Left lobe of liver (tissue), 2 donors: ENCODE data around the gene TRAF5. TPM values are rescaled to one million over a fixed set of nuclear protein-coding genes. Genes with fewer than 3 reads are reported as not detected.
"Not testable (repeated sequence)": the region's sequence is repeated elsewhere in the genome, so short reads cannot be mapped to it uniquely, and the experiment has no call there.

ENCODE experiments used
- ATAC-seq: fragments of 200-7000 bp; cut with Tn5 transposase; one replicate; pipeline ENCODE4 v1.9.1; 2020; ENCODE audit warnings: mild to moderate bottlenecking, moderate library complexity
- DNase-seq: peaks from one replicate; pipeline ENCODE4 v3.0.0-alpha.2; 2020; ENCODE audit warnings: low spot score
- total RNA-seq: library from RNA; stranded (reverse); gene quantifications from one replicate; pipeline ENCODE4 v1.2.1, GENCODE V29; 2021
- donor health status: DM: no; HTN: no; CAD: no; lungs with moderate emphysema.
- donor health status: DM: no; HTN: yes; CAD: no.

TRAF5 gene
- total RNA-seq, 1 donor from 2014 or later, result 0.98 TPM

DNA sequence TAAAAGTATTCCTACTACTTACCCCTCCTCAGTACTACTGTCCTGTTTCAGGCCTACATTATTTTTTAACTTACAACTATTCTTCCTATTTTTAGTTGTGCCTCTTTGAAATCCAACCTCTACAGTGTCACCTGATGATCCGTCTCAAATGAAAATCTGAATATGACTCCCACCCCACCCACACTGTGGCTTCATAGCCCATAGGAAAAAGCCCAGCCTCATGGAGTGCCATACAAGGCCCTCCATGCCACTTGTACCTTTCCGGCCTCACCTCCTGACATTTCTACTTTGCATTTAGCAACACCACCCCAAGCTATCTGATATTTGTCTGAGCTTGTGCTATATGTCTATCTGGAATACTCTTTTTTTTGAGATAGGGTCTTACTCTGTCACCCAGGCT, 49.3 kb downstream of the TRAF5 start:
- no peak for DNase-seq
- no peak for ATAC-seq

DNA sequence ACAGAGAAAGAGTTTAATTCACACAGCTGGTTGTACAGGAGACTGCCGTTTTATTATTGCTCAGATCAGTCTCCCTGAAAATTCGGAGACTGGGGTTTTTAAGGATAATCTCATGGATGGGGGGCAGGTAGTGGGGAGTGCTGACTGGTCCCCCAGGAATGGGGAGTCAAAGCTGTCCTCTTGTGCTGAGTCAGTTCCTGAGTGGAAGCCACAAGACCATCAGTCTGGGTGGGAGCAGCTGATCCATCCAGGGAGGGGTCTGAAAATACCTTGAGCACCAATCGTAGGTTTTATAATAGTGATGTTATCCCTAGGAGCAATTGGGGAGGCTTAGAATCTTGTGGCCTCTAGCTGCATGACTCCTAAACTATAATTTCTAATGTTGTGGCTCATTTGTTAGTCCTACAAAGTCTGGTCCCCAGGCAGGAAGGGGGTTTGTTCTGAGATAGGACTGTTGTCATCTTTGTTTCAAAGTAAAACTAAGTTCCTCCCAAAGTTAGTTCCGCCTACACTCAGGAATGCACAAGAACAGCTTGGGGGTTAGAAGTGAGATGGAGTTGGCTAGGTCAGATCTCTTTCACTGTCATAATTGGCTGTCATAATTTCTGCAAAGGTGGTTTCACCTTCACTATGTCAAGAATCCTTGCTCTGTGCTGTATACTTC, 50.3 kb downstream of the TRAF5 start:
- no peak for ATAC-seq

GRCh38 chr1:211377539-211378450, 51.2 kb downstream of the TRAF5 start:
- ATAC-seq, result no peak
- DNase-seq, result no peak

More for the DNA sequence above, 50.3 kb downstream of the TRAF5 start:
- no peak for DNase-seq

GRCh38 chr1:211378844-211379243, 52.2 kb downstream of the TRAF5 start:
- DNase-seq (no peak), ATAC-seq (no peak)

GRCh38 chr1:211379446-211379845, 52.8 kb downstream of the TRAF5 start:
- no peak for ATAC-seq
- DNase-seq, result no peak

DNA sequence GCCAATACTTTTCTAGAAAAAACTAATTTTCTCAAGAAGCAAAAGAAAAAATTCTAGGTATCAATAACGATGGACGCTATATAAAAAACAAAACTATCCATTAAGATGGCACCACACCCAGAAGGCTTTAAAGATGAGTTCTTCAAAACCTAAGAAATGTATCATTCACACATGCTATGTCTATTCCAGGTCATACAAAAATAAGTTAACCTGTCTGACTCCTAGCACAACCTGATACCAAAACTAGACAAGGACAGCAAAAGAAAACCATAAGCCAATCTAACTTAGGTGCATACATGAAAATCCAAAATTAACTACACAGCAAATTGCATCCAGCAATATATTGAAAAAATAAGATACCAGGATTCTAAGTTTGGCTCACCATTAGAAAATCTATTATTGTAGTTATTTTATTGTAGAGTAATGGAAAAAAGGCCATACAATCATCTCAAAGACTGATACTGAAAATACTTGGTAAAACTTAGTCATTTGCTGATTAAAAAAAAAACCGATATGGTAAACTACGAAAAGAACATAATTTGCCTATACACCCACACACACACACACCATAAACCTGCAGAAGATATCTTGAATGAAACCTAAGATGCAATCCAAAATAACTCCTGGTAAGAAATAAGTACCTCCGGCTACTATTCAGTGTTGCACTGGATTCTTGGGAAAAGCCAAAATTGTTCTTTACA, 55.0 kb downstream of the TRAF5 start:
- ATAC-seq, result no peak
- DNase-seq, result no peak

DNA sequence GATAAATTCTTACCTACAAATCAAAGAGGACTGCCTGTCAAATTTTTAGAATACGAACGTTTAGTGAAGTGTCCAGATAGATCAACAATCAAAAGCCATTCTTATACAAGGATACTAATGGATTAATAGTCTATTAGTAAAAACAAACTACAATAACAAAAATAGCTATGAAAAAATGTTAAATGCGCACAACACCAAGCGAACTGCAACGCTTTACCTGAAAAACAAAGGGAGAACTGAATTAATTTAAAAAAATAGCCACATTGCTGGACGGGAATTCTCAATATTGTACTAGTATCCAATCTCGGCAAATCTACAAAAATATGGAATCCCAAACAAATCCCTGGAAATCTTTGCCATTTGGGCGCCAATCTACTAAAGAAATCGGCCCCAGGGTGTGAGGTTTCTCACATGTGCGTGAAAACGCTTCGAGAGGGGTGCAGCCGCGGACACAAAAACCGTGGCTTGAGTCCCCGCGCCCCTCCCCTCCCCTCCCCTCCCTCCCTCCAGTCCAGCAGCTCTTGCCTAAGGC, 55.6 kb downstream of the TRAF5 start:
- ATAC-seq (no peak), DNase-seq (no peak)

DNA sequence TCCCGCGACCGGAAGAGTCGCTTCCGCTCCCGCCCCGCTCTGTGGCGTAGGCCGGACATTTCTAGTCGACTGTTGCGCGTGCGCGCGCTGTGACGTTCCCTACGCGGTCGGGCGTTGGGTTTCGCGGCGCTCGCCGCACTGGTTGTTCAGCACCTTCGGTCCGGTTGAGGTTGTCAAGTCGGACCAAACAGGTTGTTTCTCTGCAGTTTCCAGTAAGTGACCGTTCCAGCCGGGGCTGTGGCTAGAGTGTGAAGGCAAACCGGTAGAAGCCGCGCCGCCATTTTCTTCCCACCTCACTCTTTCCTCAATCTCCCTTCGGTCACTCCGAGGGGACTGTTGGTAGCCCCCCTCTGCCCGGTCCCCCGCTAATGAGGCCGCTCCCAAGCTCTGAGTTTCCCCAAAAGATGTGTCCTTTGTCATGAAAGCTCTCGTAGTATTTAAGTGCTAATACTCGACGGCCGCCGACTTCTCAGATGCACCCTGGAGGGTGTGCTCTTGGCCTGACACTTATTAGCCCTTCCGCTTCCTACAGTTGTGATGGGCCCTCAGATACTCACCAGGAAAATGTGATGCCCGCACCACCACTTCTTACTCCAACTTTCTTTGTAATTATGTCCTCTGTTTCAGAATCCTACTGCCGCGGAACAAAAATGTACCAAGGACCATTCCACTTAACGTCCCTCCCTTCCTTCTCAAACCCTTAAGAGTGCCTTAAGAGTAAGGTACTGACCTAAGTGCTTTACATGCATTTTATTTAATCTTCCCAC, 56.3 kb downstream of the TRAF5 start:
- ATAC-seq (peak; percentile 99), DNase-seq (peak; percentile 97)

DNA sequence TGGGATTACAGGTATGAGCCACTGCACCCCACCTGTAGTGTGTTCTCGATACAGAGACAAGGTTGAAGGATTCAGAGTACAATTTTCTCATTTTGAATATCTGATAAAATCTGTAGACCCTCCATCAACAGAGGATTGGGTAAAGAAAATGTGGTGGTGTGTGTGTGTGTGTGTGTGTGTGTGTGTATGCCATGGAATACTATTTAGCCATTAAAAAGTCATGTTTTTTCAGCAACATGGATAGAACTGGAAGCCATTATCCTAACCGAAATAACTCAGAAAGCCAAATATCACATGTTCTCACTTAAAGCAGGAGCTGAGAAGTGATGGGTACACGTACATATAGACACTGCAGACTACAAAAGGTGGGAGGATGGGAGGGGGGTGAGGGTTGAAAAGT, 57.9 kb downstream of the TRAF5 start:
- no peak for ATAC-seq
- DNase-seq, result no peak

DNA sequence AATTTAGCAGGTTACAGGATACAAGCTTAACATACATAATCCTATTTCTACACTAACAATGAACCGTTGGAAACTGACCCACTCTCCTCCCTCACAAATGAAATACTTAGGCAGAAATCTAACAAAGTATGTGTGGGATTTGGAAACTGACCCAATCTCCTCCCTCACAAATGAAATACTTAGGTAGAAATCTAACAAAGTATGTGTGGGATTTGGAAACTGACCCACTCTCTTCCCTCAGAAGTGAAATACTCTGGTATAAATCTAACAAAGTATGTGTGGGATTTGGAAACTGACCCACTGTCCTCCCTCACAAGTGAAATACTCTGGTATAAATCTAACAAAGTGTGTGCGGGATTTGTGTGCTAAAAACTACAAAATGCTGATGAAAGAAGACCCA, 60.3 kb downstream of the TRAF5 start:
- ATAC-seq (no peak), DNase-seq (no peak)

DNA sequence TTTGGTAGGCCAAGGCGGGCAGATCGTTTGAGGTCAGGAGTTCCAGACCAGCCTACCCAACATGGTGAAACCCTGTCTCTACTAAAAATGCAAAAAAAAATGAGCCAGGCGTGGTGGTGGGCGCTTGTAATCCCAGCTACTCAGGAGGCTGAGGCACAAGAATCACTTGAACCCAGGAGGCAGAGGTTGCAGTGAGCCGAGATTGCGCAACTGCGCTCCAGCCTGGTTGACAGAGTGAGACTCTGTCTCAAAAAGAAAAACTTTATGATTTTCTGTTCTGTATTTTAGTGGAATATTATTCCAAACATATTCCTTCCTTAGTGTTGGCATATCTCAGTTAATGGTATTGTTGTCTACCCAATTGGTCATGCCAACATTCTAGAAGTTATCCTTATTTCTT, 64.2 kb downstream of the TRAF5 start:
- ATAC-seq, DNase-seq: not testable (repeated sequence)

DNA sequence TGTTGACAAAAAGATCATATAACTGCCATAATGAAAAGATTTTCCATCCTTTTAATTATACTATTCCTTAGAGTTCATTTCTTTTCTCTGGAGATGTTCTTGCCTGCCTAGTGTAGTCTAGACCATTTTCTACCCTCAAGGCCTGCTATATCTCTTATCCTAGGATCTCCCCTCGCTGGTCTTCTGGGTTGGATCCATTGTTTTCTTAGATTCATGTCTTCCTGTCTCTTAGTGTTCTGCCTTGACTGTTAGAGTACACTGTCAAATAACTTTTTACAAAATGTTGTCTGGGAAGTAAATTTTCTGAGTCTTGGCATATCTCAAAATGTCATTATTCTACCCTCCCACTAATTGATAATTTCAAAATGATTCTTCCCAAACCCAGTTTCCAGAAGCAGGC, 66.6 kb downstream of the TRAF5 start:
- no peak for ATAC-seq

GRCh38 chr1:211398266-211398930, 71.8 kb downstream of the TRAF5 start:
- DNase-seq, ATAC-seq: not testable (repeated sequence)

More for the DNA sequence above, 66.6 kb downstream of the TRAF5 start:
- no peak for DNase-seq

GRCh38 chr1:211399851-211400393, 73.3 kb downstream of the TRAF5 start:
- DNase-seq, ATAC-seq: not testable (repeated sequence)

DNA sequence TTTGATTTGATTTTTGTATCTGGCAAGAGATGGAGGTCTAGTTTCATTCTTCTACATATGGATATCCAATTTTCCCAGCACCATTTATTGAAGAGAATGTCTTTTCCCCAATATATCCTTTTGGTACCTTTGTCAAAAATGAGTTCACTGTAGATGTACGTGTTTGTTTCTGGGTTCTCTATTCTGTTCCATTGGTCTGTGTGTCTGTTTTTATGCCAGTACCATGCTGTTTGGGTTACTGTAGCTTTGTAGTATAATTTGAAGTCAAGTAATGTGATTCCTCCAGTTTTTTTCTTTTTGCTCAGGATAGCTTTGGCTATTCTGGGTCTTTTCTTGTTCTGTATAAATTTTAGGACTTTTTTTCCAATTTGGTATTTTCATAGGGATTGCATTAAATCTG, 75.1 kb downstream of the TRAF5 start:
- DNase-seq, ATAC-seq: not testable (repeated sequence)

DNA sequence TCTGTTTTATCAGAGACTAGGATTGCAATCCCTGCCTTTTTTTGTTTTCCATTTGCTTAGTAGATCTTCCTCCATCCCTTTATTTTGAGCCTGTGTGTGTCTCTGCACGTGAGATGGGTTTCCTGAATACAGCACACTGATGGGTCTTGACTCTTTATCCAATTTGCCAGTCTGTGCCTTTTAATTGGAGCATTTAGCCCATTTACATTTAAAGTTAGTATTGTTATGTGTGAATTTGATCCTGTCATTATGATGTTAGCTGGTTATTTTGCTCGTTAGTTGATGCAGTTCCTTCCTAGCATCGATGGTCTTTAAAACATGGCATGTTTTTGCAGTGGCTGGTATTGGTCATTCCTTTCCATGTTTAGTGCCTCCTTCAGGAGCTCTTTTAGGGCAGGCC, 79.5 kb downstream of the TRAF5 start:
- not testable (repeated sequence) for DNase-seq, ATAC-seq

DNA sequence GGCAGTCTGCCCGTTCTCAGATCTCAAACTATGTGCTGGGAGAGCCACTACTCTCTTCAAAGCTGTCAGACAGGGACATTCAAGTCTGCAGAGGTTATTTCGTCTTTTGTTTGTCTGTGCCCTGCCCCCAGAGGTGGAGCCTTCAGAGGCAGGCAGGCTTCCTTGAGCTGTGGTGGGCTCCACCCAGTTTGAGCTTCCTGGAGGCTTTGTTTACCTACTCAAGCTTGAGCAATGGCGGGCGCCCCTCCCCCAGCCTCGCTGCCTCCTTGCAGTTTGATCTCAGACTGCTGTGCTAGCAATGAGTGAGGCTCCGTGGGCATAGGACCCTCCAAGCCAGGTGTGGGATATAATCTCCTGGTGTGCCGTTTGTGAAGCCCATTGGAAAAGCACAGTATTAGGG, 81.1 kb downstream of the TRAF5 start:
- not testable (repeated sequence) for DNase-seq

DNA sequence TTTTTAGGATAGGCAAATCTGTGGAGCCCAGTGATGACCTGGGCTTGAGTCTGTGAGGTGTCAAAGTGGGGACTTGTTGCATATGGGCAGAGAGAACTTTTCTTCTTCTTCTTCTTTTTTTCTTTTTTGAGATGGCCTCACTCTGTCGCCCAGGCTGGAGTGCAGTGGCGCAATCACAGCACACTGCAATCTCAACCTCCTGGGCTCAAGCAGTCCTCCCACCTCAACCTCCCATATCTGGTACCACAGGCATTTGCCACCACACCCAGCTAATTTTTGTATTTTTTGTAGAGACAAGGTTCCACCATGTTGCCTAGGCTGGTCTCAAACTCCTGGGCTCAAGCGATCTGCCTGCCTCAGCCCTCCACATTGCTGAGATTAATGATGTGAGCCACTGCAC, 85.0 kb downstream of the TRAF5 start:
- no peak for ATAC-seq

More for the DNA sequence above, 81.1 kb downstream of the TRAF5 start:
- ATAC-seq, result not testable (repeated sequence)

DNA sequence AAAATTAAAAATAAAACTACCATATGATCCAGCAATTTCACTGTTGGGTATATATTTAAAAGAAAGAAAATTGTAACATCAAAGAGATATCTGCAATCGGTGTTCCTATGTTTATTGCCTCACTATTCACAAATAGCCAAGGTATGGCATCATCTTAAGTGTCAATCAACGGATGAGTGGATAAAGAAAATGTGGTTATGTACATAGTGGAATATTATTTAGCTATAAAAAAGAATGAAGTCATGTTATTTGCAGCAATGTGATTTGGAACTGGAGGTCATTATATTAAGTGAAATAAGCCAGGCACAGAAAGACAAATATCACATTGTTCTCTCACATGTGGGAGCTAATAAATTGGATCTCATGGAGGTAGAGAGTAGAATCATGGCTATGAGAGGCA, 89.1 kb downstream of the TRAF5 start:
- DNase-seq, result no peak
- no peak for ATAC-seq

More for the DNA sequence above, 85.0 kb downstream of the TRAF5 start:
- DNase-seq, result no peak
